Activated naive CD8-positive, alpha-beta T cell (primary cell): ENCODE data around the gene PNO1.
"Not testable (repeated sequence)": the region's sequence is repeated elsewhere in the genome, so short reads cannot be mapped to it uniquely, and the experiment has no call there.

Experiments
- H3K27ac Mint-ChIP-seq: one replicate; pipeline ENCODE4 v1.8.0; 2021; ENCODE audit warnings: mixed read lengths
- H3K27me3 Mint-ChIP-seq: one replicate; pipeline ENCODE4 v1.8.0; 2021; ENCODE audit warnings: mixed read lengths
- H3K36me3 Mint-ChIP-seq: one replicate; pipeline ENCODE4 v1.8.0; 2021; ENCODE audit warnings: mixed read lengths
- H3K4me1 Mint-ChIP-seq: one replicate; pipeline ENCODE4 v1.8.0; 2021; ENCODE audit warnings: low read depth, mixed read lengths
- H3K4me3 Mint-ChIP-seq: one replicate; pipeline ENCODE4 v1.8.0; 2021; ENCODE audit warnings: mild to moderate bottlenecking, mixed read lengths
- H3K9me3 Mint-ChIP-seq: one replicate; pipeline ENCODE4 v1.8.0; 2021; ENCODE audit warnings: low read depth, mixed read lengths

Gene PNO1

GRCh38 chr2:68157402-68158133, at the start of gene PNO1:
PNO1 (plus strand) TSS chr2:68157888; CDS start chr2:68157935, 47 bp downstream.
- H3K4me1 Mint-ChIP-seq = peaks cover 51% of the 10 kb centered on the region
- no peaks in the 10 kb centered on the region for H3K9me3 Mint-ChIP-seq
- H3K36me3 Mint-ChIP-seq = peaks cover 16% of the 10 kb centered on the region
- H3K4me3 Mint-ChIP-seq = peak within 1 kb of the TSS; percentile 92
- H3K27me3 Mint-ChIP-seq = no peaks in the 10 kb centered on the region
- peak within 1 kb of the TSS; percentile 100 for H3K27ac Mint-ChIP-seq

GRCh38 chr2:68108120-68108519, 49.6 kb upstream of the PNO1 start:
- no peaks in the 10 kb centered on the region for H3K27me3 Mint-ChIP-seq
- peaks cover 12% of the 10 kb centered on the region for H3K9me3 Mint-ChIP-seq
- no peaks in the 10 kb centered on the region for H3K4me1 Mint-ChIP-seq
- no peak overlapping the region for H3K4me3 Mint-ChIP-seq
- no peak overlapping the region for H3K27ac Mint-ChIP-seq
- peaks cover 15% of the 10 kb centered on the region for H3K36me3 Mint-ChIP-seq

GRCh38 chr2:68110102-68110501, 47.6 kb upstream of the PNO1 start:
- H3K27me3 Mint-ChIP-seq = peaks cover under 1% of the 10 kb centered on the region

GRCh38 chr2:68115965-68116364, 41.7 kb upstream of the PNO1 start:
- H3K9me3 Mint-ChIP-seq = no peaks in the 10 kb centered on the region
- no peaks in the 10 kb centered on the region for H3K4me1 Mint-ChIP-seq
- no peaks in the 10 kb centered on the region for H3K36me3 Mint-ChIP-seq
- H3K27ac Mint-ChIP-seq = no peak overlapping the region
- H3K4me3 Mint-ChIP-seq = no peak overlapping the region
- peaks cover 1% of the 10 kb centered on the region for H3K27me3 Mint-ChIP-seq

More at GRCh38 chr2:68110102-68110501, 47.6 kb upstream of the PNO1 start:
- Mint-ChIP-seq H3K4me1 (no peaks in the 10 kb centered on the region), H3K9me3 (peaks cover 12% of the 10 kb centered on the region), H3K27ac (no peak overlapping the region), H3K4me3 (no peak overlapping the region), H3K36me3 (peaks cover 13% of the 10 kb centered on the region)

- not testable (repeated sequence) for H3K27me3 Mint-ChIP-seq, H3K27ac Mint-ChIP-seq, H3K36me3 Mint-ChIP-seq, H3K9me3 Mint-ChIP-seq, H3K4me1 Mint-ChIP-seq, H3K4me3 Mint-ChIP-seq
Observed at GRCh38 chr2:68117922-68118321, 39.8 kb upstream of the PNO1 start.

- H3K4me1 Mint-ChIP-seq = peaks cover 2% of the 10 kb centered on the region
- no peak overlapping the region for H3K27ac Mint-ChIP-seq
- no peak overlapping the region for H3K4me3 Mint-ChIP-seq
- H3K9me3 Mint-ChIP-seq = no peaks in the 10 kb centered on the region
- H3K36me3 Mint-ChIP-seq = no peaks in the 10 kb centered on the region
- H3K27me3 Mint-ChIP-seq = peaks cover 1% of the 10 kb centered on the region
Observed at GRCh38 chr2:68118816-68119215, 38.9 kb upstream of the PNO1 start.

GRCh38 chr2:68119504-68119903, 38.2 kb upstream of the PNO1 start:
- H3K4me1 Mint-ChIP-seq = peaks cover 2% of the 10 kb centered on the region
- H3K27me3 Mint-ChIP-seq = peaks cover 1% of the 10 kb centered on the region
- H3K36me3 Mint-ChIP-seq = no peaks in the 10 kb centered on the region
- no peak overlapping the region for H3K4me3 Mint-ChIP-seq
- H3K27ac Mint-ChIP-seq = no peak overlapping the region
- H3K9me3 Mint-ChIP-seq = no peaks in the 10 kb centered on the region

- no peak overlapping the region for H3K27ac Mint-ChIP-seq
- no peaks in the 10 kb centered on the region for H3K27me3 Mint-ChIP-seq
- no peaks in the 10 kb centered on the region for H3K36me3 Mint-ChIP-seq
- peaks cover 2% of the 10 kb centered on the region for H3K4me1 Mint-ChIP-seq
- H3K4me3 Mint-ChIP-seq = peak overlapping the region; percentile 20
- H3K9me3 Mint-ChIP-seq = no peaks in the 10 kb centered on the region
Observed at GRCh38 chr2:68121873-68122679, 35.6 kb upstream of the PNO1 start.

GRCh38 chr2:68122680-68122964, 35.1 kb upstream of the PNO1 start:
- peak overlapping the region; percentile 20 for H3K4me3 Mint-ChIP-seq
- H3K9me3 Mint-ChIP-seq = no peaks in the 10 kb centered on the region
- H3K27me3 Mint-ChIP-seq = no peaks in the 10 kb centered on the region
- H3K4me1 Mint-ChIP-seq = peaks cover 2% of the 10 kb centered on the region
- no peak overlapping the region for H3K27ac Mint-ChIP-seq
- H3K36me3 Mint-ChIP-seq = no peaks in the 10 kb centered on the region

GRCh38 chr2:68124321-68124720, 33.4 kb upstream of the PNO1 start:
- H3K4me3 Mint-ChIP-seq = no peak overlapping the region
- peaks cover 2% of the 10 kb centered on the region for H3K4me1 Mint-ChIP-seq
- no peak overlapping the region for H3K27ac Mint-ChIP-seq
- no peaks in the 10 kb centered on the region for H3K9me3 Mint-ChIP-seq
- H3K36me3 Mint-ChIP-seq = no peaks in the 10 kb centered on the region
- H3K27me3 Mint-ChIP-seq = no peaks in the 10 kb centered on the region

- H3K9me3 Mint-ChIP-seq = no peaks in the 10 kb centered on the region
- no peak overlapping the region for H3K4me3 Mint-ChIP-seq
- H3K36me3 Mint-ChIP-seq = peaks cover 4% of the 10 kb centered on the region
- H3K27ac Mint-ChIP-seq = no peak overlapping the region
- H3K4me1 Mint-ChIP-seq = peaks cover 2% of the 10 kb centered on the region
- no peaks in the 10 kb centered on the region for H3K27me3 Mint-ChIP-seq
Observed at GRCh38 chr2:68125821-68126220, 31.9 kb upstream of the PNO1 start.

- H3K4me1 Mint-ChIP-seq = peaks cover 2% of the 10 kb centered on the region
Observed at GRCh38 chr2:68126561-68126960, 31.1 kb upstream of the PNO1 start.

GRCh38 chr2:68127358-68128242, 30.1 kb upstream of the PNO1 start:
- Mint-ChIP-seq H3K4me1 (no peaks in the 10 kb centered on the region), H3K9me3 (no peaks in the 10 kb centered on the region), H3K27ac (no peak overlapping the region), H3K36me3 (peaks cover 4% of the 10 kb centered on the region), H3K4me3 (no peak overlapping the region), H3K27me3 (no peaks in the 10 kb centered on the region)

More at GRCh38 chr2:68126561-68126960, 31.1 kb upstream of the PNO1 start:
- Mint-ChIP-seq H3K4me3 (no peak overlapping the region), H3K9me3 (no peaks in the 10 kb centered on the region), H3K36me3 (peaks cover 4% of the 10 kb centered on the region), H3K27ac (no peak overlapping the region), H3K27me3 (no peaks in the 10 kb centered on the region)

GRCh38 chr2:68134120-68134519, 23.6 kb upstream of the PNO1 start:
- H3K4me1 Mint-ChIP-seq = no peaks in the 10 kb centered on the region
- no peaks in the 10 kb centered on the region for H3K9me3 Mint-ChIP-seq
- peaks cover 8% of the 10 kb centered on the region for H3K36me3 Mint-ChIP-seq
- H3K27ac Mint-ChIP-seq = no peak overlapping the region
- no peak overlapping the region for H3K4me3 Mint-ChIP-seq
- no peaks in the 10 kb centered on the region for H3K27me3 Mint-ChIP-seq

GRCh38 chr2:68134554-68134953, 23.1 kb upstream of the PNO1 start:
- no peaks in the 10 kb centered on the region for H3K9me3 Mint-ChIP-seq
- no peaks in the 10 kb centered on the region for H3K27me3 Mint-ChIP-seq
- no peaks in the 10 kb centered on the region for H3K4me1 Mint-ChIP-seq
- no peak overlapping the region for H3K4me3 Mint-ChIP-seq
- H3K36me3 Mint-ChIP-seq = peaks cover 8% of the 10 kb centered on the region
- H3K27ac Mint-ChIP-seq = no peak overlapping the region
